Fibroblast of skin of left quadriceps (primary cell): ENCODE results near the gene PCDHGA10.
"Not testable (repeated sequence)": the region's sequence is repeated elsewhere in the genome, so short reads cannot be mapped to it uniquely, and the experiment has no call there.

Experiments used
- DNase-seq, 2 experiments: peaks; one replicate each; pipeline ENCODE4 v3.0.0-alpha.2; 2013; ENCODE audit warnings: low read depth in 2 of 2

The PCDHGA10 gene

DNA sequence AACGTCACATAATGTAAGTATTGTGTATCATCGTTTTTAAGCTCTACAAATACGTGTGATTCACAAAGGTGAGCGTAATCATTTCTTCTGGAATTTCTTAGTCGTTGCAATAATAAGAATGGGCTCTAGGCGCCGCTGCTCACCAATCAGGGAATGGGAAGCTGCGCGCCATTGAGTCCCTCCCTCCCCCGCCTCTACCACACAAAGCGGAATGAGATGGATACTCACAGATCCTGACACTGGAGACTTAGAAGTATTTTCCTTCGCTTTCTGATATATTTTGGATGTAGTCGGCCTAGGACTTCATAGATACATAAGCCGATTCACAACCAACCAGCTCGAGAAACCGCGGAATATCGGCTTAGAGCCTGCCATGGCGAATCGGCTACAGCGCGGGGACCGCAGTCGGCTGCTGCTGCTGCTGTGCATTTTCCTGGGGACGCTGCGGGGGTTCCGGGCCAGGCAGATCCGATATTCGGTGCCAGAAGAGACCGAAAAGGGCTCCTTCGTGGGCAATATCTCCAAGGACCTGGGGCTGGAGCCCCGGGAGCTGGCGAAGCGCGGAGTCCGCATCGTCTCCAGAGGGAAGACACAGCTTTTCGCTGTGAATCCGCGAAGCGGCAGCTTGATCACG lies 8.2 kb downstream of the PCDHGA10 start, which contains the start of gene PCDHGA11:
Gene PCDHGA11, plus strand, starts transcription at position 197 of the 634 bp plus-strand sequence. Its CDS starts 177 bp downstream, at position 374.
- peak in 1 of 2 experiments; percentile 41 for DNase-seq

DNA sequence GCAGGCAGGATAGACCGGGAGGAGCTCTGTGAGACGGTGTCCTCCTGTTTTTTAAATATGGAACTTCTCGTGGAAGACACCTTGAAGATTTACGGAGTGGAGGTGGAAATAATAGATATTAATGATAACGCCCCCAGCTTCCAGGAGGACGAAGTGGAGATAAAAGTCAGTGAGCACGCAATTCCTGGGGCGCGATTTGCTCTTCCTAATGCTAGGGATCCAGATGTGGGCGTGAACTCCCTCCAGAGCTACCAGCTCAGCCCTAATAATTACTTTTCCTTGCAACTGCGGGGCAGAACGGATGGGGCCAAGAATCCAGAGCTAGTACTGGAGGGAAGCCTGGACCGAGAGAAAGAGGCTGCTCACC lies 8.7 kb downstream of the PCDHGA10 start:
- no peak for DNase-seq

DNA sequence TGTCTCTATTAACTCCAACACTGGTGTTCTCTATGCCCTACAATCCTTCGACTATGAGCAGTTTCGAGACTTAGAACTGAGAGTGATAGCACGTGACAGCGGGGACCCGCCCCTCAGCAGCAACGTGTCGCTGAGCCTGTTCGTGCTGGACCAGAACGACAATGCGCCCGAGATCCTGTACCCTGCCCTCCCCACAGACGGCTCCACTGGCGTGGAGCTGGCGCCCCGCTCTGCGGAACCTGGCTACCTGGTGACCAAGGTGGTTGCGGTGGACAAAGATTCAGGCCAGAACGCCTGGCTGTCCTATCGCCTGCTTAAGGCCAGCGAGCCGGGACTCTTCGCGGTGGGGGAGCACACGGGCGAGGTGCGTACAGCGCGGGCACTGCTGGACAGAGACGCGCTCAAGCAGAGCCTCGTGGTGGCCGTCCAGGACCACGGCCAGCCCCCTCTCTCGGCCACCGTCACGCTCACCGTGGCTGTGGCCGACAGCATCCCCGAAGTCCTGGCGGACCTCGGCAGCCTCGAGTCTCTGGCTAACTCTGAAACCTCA lies 10.0 kb downstream of the PCDHGA10 start:
- no peak for DNase-seq

DNA sequence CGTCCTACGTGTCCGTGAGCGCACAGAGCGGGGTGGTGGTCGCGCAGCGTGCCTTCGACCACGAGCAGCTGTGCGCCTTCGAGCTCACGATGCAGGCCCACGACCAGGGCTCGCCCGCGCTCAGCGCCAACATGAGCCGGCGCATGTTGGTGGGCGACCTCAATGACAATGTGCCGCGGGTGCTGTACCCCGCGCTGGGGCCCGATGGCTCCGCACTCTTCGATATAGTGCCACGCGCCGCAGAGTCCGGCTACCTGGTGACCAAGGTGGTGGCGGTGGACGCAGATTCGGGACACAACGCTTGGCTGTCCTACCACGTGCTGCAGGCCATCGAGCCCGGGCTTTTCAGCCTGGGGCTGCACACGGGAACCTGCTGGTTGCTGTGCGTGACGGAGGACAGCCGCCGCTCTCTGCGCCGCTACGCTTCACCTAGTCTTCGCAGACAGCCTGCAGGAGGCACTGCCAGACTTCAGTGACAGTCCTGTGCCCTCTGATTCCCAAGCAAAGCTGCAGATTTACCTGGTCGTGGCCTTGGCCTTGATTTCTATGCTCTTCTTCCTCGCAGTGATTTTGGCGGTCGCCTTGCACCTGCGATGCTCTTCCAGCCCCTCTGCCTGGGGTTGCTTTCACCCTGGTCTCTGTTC lies 15.1 kb downstream of the PCDHGA10 start:
- no peak for DNase-seq

DNA sequence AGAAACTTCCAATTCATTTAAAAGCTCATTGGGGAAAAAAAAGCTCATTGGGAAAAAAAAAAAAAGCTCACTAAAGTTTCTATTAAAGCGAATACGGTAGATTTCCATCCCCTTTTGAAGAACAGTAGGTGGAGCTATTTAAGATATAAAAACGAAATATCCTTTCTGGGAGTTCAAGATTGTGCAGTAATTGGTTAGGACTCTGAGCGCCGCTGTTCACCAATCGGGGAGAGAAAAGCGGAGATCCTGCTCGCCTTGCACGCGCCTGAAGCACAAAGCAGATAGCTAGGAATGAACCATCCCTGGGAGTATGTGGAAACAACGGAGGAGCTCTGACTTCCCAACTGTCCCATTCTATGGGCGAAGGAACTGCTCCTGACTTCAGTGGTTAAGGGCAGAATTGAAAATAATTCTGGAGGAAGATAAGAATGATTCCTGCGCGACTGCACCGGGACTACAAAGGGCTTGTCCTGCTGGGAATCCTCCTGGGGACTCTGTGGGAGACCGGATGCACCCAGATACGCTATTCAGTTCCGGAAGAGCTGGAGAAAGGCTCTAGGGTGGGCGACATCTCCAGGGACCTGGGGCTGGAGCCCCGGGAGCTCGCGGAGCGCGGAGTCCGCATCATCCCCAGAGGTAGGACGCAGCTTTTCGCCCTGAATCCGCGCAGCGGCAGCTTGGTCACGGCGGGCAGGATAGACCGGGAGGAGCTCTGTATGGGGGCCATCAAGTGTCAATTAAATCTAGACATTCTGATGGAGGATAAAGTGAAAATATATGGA lies 17.7 kb downstream of the PCDHGA10 start, which contains the start of gene PCDHGA12:
Gene PCDHGA12, plus strand, starts transcription at position 176 of the 782 bp plus-strand sequence. Its CDS starts 253 bp downstream, at position 429.
- DNase-seq = peak; percentile 82 to 83

DNA sequence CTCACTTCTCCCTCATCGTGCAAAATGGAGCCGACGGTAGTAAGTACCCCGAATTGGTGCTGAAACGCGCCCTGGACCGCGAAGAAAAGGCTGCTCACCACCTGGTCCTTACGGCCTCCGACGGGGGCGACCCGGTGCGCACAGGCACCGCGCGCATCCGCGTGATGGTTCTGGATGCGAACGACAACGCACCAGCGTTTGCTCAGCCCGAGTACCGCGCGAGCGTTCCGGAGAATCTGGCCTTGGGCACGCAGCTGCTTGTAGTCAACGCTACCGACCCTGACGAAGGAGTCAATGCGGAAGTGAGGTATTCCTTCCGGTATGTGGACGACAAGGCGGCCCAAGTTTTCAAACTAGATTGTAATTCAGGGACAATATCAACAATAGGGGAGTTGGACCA lies 18.5 kb downstream of the PCDHGA10 start:
- no peak for DNase-seq

DNA sequence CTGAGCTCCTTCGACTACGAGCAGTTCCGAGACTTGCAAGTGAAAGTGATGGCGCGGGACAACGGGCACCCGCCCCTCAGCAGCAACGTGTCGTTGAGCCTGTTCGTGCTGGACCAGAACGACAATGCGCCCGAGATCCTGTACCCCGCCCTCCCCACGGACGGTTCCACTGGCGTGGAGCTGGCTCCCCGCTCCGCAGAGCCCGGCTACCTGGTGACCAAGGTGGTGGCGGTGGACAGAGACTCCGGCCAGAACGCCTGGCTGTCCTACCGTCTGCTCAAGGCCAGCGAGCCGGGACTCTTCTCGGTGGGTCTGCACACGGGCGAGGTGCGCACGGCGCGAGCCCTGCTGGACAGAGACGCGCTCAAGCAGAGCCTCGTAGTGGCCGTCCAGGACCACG lies 19.5 kb downstream of the PCDHGA10 start:
- not testable (repeated sequence) for DNase-seq

DNA sequence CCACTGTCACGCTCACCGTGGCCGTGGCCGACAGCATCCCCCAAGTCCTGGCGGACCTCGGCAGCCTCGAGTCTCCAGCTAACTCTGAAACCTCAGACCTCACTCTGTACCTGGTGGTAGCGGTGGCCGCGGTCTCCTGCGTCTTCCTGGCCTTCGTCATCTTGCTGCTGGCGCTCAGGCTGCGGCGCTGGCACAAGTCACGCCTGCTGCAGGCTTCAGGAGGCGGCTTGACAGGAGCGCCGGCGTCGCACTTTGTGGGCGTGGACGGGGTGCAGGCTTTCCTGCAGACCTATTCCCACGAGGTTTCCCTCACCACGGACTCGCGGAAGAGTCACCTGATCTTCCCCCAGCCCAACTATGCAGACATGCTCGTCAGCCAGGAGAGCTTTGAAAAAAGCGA lies 19.9 kb downstream of the PCDHGA10 start:
- DNase-seq = not testable (repeated sequence)

DNA sequence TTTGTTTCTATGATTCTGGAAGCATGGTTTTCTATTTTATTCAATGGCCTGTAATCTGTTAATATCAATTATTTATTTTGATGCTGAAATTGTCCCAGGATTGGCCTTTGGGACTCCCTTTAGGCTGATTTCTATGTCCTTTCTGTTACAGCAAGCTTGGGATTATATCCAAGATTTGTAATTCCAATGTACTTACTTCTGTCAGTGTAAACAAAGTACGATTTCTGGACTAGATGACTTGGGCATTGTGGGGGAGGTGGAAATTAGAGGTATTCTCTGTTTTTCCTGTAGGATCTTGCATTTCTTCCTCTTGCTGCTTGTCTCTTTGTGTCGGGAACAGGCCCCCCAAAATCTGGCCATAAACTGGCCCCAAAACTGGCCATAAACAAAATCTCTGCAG lies 21.2 kb downstream of the PCDHGA10 start:
- no peak for DNase-seq

DNA sequence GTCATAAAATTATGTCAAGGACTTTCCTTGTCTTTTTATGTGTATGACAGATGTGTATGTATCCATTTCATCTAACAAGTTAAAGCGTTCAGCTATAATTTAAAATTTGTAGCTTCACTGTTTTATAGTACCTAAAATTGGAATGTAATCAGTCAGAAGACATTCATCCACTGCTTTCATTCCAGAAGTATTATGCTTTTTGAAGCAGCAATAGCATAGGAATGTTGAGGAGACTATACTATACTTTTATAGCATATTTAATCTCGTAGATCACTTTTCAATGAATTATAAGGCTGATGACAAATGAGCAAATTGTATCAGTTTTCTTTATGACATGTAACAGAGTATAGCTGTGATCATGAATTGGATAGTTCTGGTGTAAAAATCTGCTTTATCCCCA lies 24.4 kb downstream of the PCDHGA10 start:
- DNase-seq = no peak

DNA sequence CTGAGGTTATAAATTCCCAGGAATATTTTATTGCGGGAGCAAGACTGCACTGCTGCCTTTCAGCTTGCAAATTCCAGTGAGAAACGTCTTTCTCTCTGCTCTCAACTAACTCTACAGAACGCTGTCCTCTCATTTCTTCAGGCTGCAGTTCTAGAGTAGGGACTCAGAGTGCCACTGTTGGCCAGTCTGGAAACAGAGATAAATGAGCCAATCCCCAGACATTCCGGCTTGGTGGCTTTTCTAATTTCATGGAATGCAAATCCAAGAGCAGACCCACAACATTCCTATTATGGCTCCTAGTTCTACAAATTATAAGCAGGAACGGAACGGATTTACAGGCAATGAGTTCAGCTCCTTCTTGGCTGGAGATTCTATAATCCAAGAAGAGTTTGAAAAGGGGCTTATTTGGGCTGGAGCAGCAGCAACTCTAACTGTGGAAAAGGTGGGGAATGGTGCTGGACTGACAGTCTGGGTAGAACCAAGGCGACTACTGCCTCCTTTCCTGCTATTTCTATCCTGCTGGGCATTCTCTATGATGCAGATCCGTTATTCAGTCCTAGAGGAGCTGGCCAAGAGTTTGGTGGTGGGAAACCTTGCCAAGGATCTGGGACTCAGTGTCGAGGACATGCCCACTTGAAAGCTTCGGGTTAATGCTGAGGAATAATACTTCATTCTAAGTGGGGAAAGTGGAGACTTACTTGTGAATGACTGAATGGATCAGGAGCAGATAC lies 26.8 kb downstream of the PCDHGA10 start:
- DNase-seq = no peak

DNA sequence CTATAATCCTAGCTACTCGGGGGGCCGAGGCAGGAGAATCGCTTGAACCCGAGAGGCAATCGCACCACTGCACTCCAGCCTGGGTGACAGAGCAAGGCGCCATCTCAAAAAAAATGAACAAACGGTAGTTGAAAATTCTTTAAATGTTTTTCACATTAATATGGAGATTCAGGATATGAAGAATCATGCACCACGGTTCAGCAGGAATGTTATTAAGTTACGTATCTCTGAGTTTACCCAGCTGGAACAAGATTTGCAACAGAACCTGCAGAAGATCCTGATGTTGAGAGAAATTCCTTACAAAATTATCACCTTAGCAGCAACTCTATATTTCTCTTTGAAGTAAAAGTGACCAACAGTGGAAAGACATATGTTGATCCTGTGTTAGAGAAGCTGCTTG lies 27.6 kb downstream of the PCDHGA10 start:
- DNase-seq = no peak

DNA sequence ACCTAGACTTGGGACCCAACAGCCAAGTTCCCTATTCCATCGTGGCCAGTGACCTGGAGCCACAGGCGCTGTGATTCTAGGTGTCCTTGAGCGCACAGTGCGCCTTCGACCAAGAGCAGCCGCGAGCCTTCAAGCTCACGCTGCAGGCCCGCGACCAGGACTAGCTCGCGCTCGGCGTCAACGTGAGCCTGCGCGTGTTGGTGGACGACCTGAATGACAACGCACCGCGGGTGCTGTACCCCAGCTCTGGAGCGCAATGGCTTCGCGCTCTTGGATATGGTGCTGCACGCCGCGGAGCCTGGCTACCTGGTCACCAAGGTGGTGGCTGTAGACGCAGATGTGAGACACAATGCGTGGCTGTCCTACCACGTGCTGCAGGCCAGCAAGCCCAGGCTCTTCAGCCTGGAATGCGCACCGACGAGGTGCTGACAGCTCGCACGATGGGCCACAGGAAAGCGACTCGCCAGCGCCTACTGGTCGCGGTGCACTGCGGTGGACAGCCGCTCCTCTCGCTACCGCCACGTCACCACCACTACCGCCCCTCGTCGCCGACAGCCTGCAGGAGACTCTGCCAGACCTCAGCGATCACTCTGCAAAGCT lies 28.9 kb downstream of the PCDHGA10 start:
- DNase-seq = no peak

DNA sequence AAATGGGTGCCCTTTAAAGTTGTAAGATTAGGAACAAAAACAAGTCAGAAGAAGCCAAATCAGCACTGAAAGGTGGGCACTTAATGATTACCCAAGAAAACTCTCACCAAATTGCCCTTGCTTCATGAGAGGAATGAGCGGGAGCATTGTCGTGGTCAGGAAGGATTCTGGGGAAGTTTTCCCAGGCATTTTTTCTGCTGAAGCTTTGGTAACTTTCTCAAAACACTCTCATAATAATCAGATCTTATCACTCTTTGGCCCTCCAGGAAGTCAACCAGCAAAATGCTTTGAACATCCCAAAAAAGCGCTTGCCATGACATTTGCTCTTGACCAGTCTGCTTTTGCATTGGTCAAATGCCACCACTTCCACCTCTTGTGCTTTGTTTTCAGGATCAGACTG lies 52.6 kb downstream of the PCDHGA10 start:
- DNase-seq = no peak
